ENCODE measurements around the gene HDHD3.

Gene HDHD3

DNA sequence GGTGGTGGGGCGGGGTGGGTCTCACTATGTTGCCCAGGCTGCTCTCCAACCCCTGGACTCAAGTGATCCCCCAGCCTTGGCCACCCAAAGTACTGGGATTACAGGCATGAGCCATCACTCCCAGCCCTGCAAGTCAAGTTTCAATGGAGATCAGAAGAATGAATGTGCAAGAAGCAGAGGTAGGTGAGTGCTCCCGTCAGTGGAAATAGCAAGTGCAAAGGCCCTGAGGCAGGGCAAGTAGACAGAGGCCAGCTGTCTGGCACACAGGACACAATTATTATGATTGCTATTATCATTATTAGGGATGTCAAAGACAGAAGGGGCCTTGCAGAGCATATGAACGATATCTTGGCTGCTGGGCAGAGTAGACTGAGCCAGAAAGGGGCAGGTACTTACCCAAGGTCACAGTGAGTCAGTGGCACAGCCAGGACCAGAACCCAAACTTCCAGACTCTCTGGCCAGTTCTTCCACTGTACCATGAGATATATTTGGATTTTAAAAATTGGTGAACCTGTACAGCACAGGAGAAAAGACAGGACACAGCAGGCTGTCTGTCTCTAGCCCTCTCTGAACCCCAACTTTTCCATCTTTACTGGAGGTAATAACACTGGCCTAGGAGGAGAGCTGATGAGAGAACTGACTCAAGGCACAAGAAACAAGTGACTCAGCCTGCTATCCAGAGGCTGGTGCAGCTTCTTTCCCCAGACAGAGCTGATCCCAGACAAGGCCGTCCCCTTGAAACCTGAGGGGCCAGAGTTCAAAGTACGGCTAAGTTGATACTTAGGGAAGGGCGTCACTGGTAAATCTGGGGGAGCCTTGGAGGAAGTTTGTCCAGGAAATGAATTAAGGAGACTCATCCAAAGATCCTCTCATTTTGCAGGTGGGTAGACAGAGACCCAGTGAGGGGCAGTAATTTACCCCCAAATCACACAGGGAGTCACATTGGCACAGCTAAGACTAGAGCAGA lies 1.4 kb downstream of the HDHD3 start:
- TF ChIP-seq, protein P1, sequence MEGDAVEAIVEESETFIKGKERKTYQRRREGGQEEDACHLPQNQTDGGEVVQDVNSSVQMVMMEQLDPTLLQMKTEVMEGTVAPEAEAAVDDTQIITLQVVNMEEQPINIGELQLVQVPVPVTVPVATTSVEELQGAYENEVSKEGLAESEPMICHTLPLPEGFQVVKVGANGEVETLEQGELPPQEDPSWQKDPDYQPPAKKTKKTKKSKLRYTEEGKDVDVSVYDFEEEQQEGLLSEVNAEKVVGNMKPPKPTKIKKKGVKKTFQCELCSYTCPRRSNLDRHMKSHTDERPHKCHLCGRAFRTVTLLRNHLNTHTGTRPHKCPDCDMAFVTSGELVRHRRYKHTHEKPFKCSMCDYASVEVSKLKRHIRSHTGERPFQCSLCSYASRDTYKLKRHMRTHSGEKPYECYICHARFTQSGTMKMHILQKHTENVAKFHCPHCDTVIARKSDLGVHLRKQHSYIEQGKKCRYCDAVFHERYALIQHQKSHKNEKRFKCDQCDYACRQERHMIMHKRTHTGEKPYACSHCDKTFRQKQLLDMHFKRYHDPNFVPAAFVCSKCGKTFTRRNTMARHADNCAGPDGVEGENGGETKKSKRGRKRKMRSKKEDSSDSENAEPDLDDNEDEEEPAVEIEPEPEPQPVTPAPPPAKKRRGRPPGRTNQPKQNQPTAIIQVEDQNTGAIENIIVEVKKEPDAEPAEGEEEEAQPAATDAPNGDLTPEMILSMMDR (IDR thresholded peaks at IDR 0.05; ENCODE audit: low read depth, low read length, missing control alignments) = no peak
- H3K4me3 ChIP-seq (replicated peaks; ENCODE audit: low read depth, low read length) = peak overlapping the region; percentile 70
- DNase-seq (ENCODE audit: extremely low read depth, low read depth) = no peak

DNA sequence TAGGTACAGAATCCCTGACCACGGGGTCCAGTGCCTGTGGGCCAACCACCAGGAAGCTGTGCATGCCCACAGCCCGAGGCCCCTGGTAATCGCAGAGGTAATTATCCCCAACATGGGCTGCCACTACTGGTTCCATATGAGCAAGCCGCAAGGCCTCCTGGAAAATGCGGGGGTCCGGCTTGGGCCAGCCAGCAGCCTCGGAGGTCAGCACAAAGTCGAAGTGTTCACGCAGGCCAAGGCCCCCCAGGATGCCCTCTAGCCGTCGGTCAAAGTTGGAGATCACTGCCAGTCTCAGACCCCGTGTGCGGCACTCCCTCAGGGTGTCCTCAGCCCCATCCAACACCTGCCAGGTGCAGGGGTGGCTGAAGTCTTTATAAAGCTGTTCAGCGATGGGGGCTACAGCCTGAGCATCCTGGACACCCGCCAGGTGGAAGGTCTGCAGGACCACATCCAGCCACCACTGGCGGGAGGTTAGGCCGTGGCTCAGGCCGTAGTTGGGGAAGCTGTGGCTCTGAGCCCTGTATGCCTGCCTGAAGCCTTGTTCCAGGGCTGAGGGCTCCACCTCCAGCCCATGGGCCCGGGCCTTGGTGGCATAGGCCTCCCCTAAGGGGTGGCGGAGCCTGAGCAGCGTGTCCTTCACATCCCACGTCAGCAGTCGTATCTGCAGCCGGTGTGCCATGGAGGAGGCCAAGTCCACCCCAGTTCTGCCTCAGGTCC lies 3.0 kb downstream of the HDHD3 start:
- no peak overlapping the region for H3K4me3 ChIP-seq (replicated peaks; ENCODE audit: low read depth, low read length)
- DNase-seq (ENCODE audit: extremely low read depth, low read depth) = no peak
- TF ChIP-seq, protein P1 (IDR thresholded peaks at IDR 0.05; ENCODE audit: low read depth, low read length, missing control alignments) = no peak

DNA sequence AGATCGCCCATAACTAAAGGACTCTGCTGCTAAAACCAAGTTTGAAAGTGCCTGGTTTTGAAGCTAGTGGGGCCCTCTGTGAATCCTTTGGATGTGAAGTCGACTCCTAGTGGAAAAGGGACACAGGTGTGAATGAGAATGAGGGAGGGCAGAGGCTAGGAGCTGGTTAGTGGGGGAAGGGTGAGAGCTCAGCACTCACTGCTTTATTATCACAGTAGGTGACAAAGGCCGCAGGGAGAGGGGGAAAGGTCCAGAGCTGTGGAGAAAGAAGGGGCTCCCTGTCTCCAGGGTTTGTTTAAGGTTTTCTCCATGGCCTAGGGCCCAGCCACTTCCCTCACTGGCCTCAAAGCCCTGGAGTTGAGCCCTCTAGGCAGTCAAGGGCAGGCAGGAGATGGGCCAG lies 3.5 kb downstream of the HDHD3 start:
- TF ChIP-seq, protein P1 (IDR thresholded peaks at IDR 0.05; ENCODE audit: low read depth, low read length, missing control alignments) = no peak
- no peak for DNase-seq (ENCODE audit: extremely low read depth, low read depth)
- H3K4me3 ChIP-seq (replicated peaks; ENCODE audit: low read depth, low read length) = no peak overlapping the region

DNA sequence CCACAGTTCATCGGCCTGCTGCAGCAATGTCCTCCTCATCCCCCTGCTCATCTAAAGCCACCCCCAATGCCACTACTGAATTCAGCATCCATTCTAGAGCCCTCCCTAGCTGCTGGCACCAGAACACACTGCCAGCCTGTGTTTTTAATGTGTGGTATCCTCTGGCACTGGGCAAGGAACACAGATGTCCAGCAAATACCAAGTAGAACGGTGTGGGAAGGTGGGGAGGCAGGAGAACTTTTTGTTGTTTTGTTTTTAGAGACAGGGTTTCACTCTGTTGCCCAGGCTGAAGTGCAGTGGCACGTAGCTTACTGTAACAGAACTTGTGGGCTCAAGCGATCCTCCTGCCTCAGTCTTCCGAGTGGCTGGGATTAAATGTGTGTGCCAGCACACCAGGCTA lies 4.7 kb downstream of the HDHD3 start:
- TF ChIP-seq, protein P1 (IDR thresholded peaks at IDR 0.05; ENCODE audit: low read depth, low read length, missing control alignments) = no peak
- H3K4me3 ChIP-seq (replicated peaks; ENCODE audit: low read depth, low read length) = no peak overlapping the region
- DNase-seq (ENCODE audit: extremely low read depth, low read depth) = no peak

DNA sequence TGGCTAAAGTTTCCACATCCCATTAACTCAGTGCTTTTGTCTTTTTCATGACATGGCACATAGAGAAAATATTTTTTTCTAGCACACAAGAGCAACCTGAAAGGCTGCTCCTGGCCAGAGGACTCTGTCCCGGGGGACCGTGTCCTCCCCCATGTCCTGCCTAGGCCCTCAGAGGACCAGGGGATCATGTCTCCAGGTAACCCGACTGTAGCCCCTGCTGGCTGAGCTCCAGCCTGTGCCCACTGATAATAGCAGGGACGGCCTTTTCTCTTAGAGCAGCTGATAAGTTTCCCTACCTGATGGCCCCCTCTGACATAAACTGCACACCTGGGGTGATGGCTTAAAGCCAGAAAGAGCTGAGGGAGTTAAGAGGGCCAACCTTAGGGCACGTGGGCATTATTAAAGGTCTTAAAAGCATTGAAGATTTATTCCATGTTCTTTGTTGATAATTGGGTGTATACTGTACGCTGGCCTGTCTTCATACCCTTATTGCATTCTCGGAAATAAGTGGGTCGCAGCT lies 5.9 kb downstream of the HDHD3 start:
- TF ChIP-seq, protein P1 (IDR thresholded peaks at IDR 0.05; ENCODE audit: low read depth, low read length, missing control alignments) = no peak
- no peak overlapping the region for H3K4me3 ChIP-seq (replicated peaks; ENCODE audit: low read depth, low read length)
- DNase-seq (ENCODE audit: extremely low read depth, low read depth) = no peak

DNA sequence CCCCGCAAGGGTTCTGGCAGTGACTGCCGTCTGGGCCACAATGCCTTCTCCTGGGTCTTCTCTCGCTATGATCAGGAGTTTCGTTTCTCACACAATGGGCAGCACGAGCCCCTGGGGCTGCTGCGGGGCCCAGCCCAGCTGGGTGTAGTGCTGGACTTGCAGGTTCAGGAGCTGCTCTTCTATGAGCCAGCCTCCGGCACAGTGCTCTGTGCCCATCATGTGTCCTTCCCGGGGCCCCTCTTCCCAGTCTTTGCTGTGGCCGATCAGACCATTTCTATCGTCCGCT lies 7.0 kb downstream of the HDHD3 start:
- TF ChIP-seq, protein P1 (IDR thresholded peaks at IDR 0.05; ENCODE audit: low read depth, low read length, missing control alignments) = no peak
- DNase-seq (ENCODE audit: extremely low read depth, low read depth) = no peak
- no peak overlapping the region for H3K4me3 ChIP-seq (replicated peaks; ENCODE audit: low read depth, low read length)

Measured in HFF-Myc (cell line).